GM18520 (cell line): ENCODE measurements around the gene DMD.
"Not testable (repeated sequence)": the region's sequence is repeated elsewhere in the genome, so short reads cannot be mapped to it uniquely, and the experiment has no call there.

Source experiments
- ATAC-seq: cut with Tn5 transposase; IDR thresholded peaks from one replicate; pipeline ENCODE4 v1.9.1; 2021; ENCODE audit not compliant: unreplicated experiment

Gene DMD

GRCh38 chrX:33156152-33156726 lies 55.1 kb downstream of the DMD start:
- no peak for ATAC-seq

DNA sequence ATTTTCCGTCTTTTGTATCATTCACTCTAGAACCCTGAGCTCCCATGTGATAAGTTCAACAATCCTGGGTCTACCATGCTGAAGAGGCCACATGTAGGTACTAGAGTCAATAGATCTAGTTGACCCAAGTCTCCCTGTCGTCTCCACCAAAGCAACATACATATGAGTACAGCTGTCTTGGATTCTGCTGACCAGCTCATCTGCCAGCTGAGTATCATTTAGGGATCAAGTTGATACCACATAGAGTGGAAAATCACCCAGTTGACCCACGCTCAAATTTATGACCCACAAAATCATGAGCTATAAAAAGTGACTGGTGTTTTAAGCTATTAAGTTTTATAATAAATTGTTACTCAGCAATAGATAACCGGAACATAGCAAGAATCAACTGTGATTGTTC lies 61.8 kb downstream of the DMD start:
- ATAC-seq: no peak

DNA sequence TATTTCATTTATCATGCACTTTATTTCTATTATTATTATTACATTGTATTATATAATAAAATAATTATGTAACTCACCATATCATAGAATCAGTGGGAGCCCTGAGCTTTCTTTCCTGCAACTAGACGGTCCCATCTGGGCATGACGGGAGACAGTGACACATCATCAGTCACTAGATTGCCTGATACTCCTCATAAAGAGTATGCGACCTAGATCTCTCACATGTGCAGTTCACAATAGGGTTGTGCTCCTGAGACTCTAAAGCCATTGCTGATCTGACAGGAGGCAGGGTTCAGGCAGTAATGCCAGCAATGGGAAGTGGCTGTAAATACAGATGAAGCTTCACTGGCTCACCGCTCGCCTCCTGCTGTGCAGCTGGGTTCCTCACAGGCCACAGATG lies 62.3 kb downstream of the DMD start:
- ATAC-seq: no peak

- ATAC-seq: no peak
Measured at GRCh38 chrX:33142331-33142730, 69.0 kb downstream of the DMD start.

DNA sequence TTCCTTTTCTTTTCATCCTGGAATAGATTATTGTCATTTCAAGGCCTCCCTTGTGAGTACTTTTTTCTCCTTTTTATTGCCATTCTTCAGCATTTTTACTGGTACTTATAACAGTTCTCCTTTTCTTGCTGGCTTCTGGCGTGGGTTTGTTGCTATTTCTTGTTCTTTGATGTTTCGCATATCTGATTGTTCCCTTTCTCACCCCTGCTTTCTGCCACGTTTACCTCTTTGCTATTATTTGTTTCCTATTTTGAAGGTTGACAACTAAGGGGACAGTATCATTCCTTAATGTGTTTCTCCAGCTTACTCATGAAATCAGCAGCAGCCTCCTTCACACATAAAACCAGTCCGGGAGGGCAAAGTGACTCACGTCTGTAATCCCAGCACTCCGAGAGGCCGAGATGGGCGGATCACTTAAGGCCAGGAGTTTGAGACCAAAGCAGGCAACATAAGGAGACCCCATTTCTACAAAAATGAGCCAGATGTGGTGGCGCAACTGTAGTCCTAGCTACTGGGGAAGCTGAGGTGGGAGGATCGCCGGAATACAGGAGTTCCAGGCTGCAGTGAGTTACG lies 72.6 kb downstream of the DMD start:
- no peak for ATAC-seq

DNA sequence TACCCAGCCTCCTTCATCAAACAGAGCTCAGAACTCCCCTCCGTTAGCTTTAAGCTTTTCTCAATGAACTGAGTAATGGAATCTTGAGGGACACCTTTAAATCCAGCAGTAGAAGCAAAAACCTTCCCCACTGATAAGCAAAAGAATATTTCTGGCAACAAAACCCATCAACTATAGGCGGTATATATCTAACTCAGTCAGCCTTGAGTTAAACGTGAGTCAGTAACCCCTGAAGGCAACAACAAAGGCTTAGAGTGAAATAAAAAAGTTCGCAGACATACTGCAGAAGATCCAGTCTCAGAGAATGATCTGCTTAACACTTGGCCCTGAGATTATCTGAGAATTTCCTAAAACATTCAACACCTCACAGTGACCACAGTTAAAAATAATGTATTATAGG lies 77.2 kb downstream of the DMD start:
- no peak for ATAC-seq

DNA sequence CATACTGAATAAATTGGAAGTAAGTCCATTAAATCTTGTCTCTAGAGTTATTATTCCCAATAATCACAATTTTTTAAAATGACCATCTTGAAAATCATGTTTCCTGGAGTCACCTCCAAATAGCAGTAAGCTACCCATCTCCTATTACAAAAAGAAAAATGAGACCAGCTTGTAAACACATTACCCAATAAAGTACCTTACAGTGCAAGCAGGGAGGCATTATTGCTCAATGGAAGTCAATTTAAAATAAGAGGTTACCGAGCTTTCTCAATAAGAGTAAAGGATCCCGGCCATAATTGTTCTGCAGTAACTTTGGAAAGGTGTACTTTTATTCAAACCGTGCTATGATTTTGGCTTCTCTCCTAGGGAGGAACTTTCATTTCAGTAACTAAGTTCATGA lies 78.0 kb downstream of the DMD start:
- ATAC-seq: no peak

DNA sequence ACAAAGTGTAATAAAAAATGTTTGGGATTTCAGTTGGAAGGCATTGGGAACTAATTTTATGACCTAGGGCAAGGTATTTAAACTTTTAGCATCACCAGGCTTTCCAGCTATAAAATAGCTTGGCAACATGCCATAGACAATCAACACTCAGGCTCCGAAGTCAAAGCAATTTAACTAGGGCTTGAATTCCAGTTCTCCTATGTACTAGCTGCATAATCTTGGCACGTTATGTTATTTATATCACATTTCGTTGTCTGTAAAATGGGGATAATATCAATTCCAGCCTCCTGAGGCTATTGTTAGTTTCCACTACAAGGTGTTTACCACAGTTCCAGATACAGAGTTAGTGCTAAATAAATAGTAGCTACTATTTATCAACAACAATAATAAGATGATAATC lies 78.8 kb downstream of the DMD start:
- no peak for ATAC-seq

DNA sequence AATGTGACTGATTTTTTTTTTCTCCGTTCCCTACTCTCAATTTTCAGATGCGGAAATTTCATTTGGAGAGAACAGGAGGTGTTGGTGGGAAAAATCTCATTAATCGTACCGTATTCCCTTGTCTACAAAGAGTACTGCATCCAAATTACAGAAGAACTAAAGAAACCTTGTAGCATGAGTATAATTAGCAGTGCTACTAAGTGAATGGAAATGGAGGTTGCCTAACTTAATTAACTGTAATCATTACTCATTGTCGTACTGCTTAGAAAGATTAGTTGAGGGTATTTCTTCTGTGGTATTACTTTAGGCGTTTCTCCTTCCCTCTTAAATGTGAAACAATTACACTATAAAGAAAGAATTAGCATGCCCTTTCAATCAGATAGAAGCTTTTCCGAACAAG lies 81.7 kb downstream of the DMD start:
- no peak for ATAC-seq

DNA sequence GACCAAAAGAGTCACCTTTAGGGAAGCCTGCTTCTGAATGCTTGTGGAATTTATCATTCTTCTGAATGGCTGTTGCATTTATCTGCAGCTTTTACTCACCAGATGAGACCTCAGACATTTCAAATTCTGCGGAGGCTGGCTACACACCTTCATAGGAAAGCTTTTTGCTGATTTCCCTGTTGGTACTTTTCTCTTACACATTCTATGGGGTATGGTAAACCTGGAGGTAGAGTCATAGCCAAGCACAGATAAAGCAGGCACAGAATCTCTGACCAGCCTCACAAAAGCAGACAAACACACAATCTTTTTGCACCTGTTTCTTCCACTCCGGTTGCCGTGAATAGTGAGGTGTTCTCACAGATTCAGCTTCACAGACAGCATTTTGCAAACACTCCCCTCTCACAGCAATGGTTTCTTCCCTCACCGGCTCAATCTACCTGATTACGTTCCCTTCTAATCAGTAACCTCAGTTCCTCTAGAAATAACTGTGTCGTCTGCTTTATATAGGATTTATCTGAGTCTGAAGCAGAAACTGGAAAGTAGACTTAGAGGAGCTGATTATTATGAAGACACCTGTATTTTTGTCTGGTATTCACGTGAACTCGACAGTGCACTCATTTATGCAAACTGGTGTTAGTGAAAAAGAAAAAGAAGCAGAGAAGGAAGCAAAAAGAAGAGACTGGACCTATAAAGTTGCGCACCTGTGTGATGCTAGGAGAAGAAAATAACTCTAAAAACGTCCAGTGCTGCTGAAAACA lies 83.1 kb downstream of the DMD start:
- no peak for ATAC-seq

DNA sequence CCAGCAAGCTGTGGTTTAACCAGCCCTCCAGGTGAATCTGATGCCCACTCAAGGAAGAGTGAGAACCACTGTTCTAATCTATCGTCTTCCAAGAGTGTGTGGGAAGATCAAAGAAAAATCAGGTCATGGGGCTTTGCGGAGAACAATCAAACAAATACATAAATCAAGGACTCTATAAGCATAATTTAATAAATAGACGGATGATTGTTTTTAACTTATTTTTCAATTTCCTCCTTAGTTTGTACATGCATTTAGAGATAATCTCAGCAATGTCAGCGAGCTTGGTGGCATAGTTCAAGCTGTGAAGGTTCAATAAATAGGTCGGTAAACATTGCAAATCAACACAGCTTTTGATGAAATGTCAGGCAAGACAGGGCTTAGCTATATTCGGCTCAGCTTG lies 84.9 kb downstream of the DMD start:
- ATAC-seq: no peak

GRCh38 chrX:33109858-33110257 lies 101.5 kb downstream of the DMD start:
- no peak for ATAC-seq

DNA sequence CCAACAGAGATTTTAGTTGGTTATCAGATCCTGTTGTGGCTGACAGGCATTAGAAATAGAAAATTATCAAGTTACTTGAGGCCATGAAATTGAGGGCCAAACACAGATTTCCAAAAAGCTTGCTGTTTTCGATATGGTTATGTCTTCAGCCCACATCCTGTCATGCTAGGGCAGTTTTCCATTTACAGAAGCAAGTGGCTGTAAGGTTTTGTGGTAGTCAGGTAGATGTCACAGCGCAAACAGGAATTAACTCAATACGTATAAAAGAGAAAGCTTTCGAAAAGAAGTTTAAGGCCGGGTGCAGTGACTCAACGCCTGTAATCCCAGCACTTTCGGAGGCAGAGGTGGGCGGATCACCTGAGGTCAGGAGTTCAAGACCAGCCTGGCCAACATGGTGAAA lies 104.6 kb downstream of the DMD start:
- ATAC-seq: no peak

DNA sequence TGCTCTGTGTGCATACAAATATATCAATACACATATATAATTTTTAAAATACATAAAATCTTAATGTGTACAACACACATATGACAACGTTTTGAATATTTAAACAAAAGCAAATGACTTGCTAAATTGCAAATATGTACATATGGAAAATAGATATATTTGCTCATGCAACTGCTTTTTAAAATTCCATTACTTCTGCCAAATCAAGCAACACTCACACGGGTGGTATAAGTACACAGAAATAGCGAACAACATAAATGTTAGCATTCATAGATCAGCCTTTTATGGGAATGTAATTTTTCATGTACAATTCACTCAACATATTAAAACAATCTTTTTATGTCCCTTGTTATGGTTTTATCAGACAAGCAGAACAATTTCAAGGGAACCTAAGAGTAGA lies 116.3 kb downstream of the DMD start:
- no peak for ATAC-seq

GRCh38 chrX:33087411-33087810 lies 123.9 kb downstream of the DMD start:
- ATAC-seq: no peak

DNA sequence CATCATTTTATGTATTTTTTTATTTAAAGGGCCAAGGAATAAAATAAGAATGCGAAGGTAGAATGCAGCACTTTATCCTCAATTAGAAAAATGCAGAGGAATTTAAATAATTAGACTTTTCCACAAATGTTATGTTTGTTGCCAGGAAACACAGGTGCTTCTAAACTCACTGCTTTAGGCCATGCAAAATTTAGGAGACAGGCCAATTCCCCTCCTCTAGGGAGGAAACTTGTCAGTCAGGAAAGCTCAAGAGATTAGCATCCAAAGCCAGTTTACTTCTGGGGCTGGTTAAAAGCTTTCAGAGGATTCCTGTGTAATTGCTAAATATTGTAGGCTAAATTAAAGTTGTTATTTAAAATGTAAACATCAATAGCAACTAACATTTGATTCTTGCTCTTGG lies 124.5 kb downstream of the DMD start:
- ATAC-seq: no peak

DNA sequence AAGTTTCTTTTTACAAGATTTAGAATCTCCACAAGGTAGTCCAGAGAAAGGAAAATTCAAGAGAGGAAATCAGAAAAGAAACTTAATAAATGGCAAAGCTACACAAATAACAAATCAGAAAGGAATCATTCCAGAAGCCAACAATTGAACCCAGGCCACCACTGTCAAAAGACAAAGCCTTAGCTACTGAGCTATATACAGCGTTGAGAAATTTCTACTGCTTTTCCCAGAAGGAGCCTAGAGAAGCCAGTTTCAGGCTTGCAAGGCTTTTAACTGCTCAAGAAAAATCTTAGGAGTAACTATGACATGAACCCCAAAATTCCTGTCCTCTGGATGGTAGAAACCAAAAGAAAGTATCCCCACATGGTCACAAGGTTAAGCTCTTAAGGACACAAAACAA lies 129.0 kb downstream of the DMD start:
- no peak for ATAC-seq

- no peak for ATAC-seq
Measured at GRCh38 chrX:33078273-33078672, 133.1 kb downstream of the DMD start.

- ATAC-seq: not testable (repeated sequence)
Measured at GRCh38 chrX:33073660-33074059, 137.7 kb downstream of the DMD start.

DNA sequence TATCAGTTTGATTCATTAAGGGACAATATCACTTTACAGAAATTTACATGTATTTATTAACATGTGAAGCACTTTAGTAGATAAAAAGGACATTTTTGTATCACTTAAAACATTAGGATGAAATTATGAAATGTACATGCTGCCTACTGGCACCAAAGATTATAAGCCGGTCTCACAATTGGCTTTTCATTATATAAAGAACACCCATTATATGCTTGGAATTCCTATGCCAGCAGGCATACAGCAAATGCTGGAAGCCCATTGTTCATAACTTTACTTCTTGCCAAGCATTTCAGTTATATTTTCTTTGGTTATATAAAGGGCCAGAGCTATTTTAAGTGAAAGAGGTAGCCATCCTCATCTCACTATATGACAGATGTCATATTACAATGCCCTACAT lies 145.9 kb downstream of the DMD start:
- ATAC-seq: no peak

- ATAC-seq: no peak
Measured at GRCh38 chrX:33062041-33062440, 149.3 kb downstream of the DMD start.

DNA sequence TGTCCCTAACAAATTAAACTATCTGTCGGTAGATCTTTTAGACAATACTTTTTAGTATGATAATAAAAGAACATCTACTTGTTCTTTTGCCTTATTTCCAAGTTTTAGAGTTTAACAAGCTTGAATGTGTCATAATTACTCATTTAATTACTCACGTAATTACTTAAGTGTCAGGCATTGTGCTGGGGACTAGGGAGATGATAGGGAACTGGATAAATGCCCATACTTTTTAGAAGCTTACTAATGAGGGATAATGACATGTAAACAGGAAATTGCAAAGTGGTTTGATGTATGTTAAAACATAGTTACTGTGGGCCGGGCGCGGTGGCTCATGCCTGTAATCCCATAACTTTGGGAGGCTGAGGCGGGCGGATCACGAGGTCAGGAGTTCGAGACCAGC lies 158.3 kb downstream of the DMD start:
- ATAC-seq: no peak

- no peak for ATAC-seq
Measured at GRCh38 chrX:33045882-33046281, 165.5 kb downstream of the DMD start.
